Small intestine (tissue), 7 donors: ENCODE measurements around the gene TNS2. TPM values are rescaled to one million over a fixed set of nuclear protein-coding genes. Genes with fewer than 3 reads are reported as not detected.
"Not testable (repeated sequence)": the region's sequence is repeated elsewhere in the genome, so short reads cannot be mapped to it uniquely, and the experiment has no call there.

Experiments
- DNase-seq, 2 donors: peaks; one replicate each; pipeline versions ENCODE4 v3.0.0 to v3.0.0-alpha.2; 2013
- FAIRE-seq: peaks from 2 replicates; lab custom pipeline; 2012; peaks lifted over from hg19 to GRCh38; lab: Jason Lieb, UNC
- H3K27ac ChIP-seq, 3 donors: one replicate each; pipeline ENCODE4 v1.5.1; 2013; ENCODE audit warnings: low read length in 2 of 3, mild to moderate bottlenecking in 2 of 3, control low read depth in 1 of 3, inconsistent platforms in 1 of 3, low read depth in 1 of 3, moderate library complexity in 1 of 3
- H3K27me3 ChIP-seq, 3 donors: one replicate each; pipeline ENCODE4 v1.6.1; 2013; ENCODE audit warnings: low read length in 3 of 3, inconsistent platforms in 1 of 3; ENCODE audit not compliant: control insufficient read depth in 3 of 3, insufficient read depth in 3 of 3
- H3K36me3 ChIP-seq, 3 donors: one replicate each; pipeline ENCODE4 v1.6.1; 2013; ENCODE audit warnings: low read length in 3 of 3, inconsistent platforms in 1 of 3, low read depth in 1 of 3, mild to moderate bottlenecking in 1 of 3, moderate library complexity in 1 of 3; ENCODE audit not compliant: control insufficient read depth in 3 of 3, insufficient read depth in 2 of 3
- H3K4me1 ChIP-seq, 3 donors: one replicate each; pipeline ENCODE4 v1.6.1; 2013; ENCODE audit warnings: low read length in 2 of 3, inconsistent platforms in 1 of 3, low read depth in 1 of 3, mild to moderate bottlenecking in 1 of 3, moderate library complexity in 1 of 3; ENCODE audit not compliant: control insufficient read depth in 3 of 3, insufficient read depth in 2 of 3
- H3K4me3 ChIP-seq, 3 donors: one replicate each; pipeline ENCODE4 v1.5.1; 2013; ENCODE audit warnings: low read length in 3 of 3, control low read depth in 1 of 3, inconsistent platforms in 1 of 3, low read depth in 1 of 3, mild to moderate bottlenecking in 1 of 3, moderate library complexity in 1 of 3
- H3K9me3 ChIP-seq, 2 donors: one replicate each; pipeline ENCODE4 v1.6.1; 2013; ENCODE audit warnings: low read depth in 1 of 2, low read length in 1 of 2; ENCODE audit not compliant: control insufficient read depth in 2 of 2, insufficient read depth in 1 of 2
- WGBS, 3 donors: extraction: QIAGEN DNeasy Blood & Tissue Kit; methylation state at CpG; one replicate each; pipeline ENCODE4 v1.1.7; 2013; 5-methylcytosine and 5-hydroxymethylcytosine counted together
- polyA plus RNA-seq, 4 donors: library from polyadenylated mRNA; stranded (reverse) in 3 of 4; unstranded in 1 of 4; fragments of 200-250 nt in 3 of 4; fragments of 120-200 nt in 1 of 4; gene quantifications; one replicate each; pipeline versions ENCODE4 v1.2.1 to v1.2.3, GENCODE V29; 2013
- donor health status: healthy with polysubstance abuse.
- donor health status: control.
- donor health status: control.
- donor health status: Bipolar disorder and iron deficiency.
- donor health status: healthy.

Gene TNS2
- polyA plus RNA-seq, 4 donors = 5.8 to 52.9 (median 25.0) TPM

- Histone ChIP-seq H3K36me3 (peaks cover 0 to 17% (median 0%) of the 10 kb centered on the region in 3 donors), H3K4me1 (peaks cover 8 to 33% (median 19%) of the 10 kb centered on the region in 3 donors)
- not testable (repeated sequence) for H3K27ac ChIP-seq, H3K9me3 ChIP-seq, FAIRE-seq, H3K27me3 ChIP-seq, DNase-seq, H3K4me3 ChIP-seq
- 44 to 75% (median 68%) methylated on average over 15 of the region's 15 CpGs for WGBS, 3 donors
Measured at GRCh38 chr12:53008760-53009159, 41.1 kb upstream of the TNS2 start.

DNA sequence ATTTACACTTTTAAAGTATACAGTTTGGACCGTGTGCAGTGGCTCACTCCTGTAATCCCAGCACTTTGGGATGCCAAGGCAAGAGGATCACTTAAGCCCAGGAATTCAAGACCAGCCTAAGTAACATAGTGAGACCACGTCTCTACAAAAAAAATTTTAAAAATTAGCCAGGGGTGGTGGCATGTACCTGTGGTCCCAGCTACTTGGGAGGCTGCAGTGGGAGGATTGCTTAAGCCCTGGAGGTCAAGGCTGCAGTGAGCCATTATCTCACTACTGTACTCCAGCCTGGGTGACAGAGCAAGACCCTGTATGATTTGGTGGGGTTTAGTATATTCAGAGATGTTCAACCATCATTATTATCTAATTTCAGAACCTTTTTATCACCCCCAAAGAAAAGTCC lies 38.9 kb upstream of the TNS2 start:
- FAIRE-seq = no peak
- 36 to 68% (median 43%) methylated on average over 2 of the region's 2 CpGs for WGBS, 3 donors

GRCh38 chr12:53011889-53012288 lies 38.0 kb upstream of the TNS2 start:
- peaks cover 0 to 25% (median 0%) of the 10 kb centered on the region in 3 donors for H3K36me3 ChIP-seq
- no peaks in the 10 kb centered on the region for H3K27me3 ChIP-seq
- FAIRE-seq (no peak), DNase-seq (peak; percentile 45 to 68)
- H3K27ac ChIP-seq = peak overlapping the region in 1 of 3 donors; percentile 23
- H3K9me3 ChIP-seq = no peaks in the 10 kb centered on the region
- H3K4me1 ChIP-seq = peaks cover 8 to 31% (median 19%) of the 10 kb centered on the region in 3 donors
- H3K4me3 ChIP-seq = peak overlapping the region in 1 of 3 donors; percentile 15
- WGBS, 3 donors = 28 to 65% (median 40%) methylated on average over 3 of the region's 3 CpGs

More for the DNA sequence above, 38.9 kb upstream of the TNS2 start:
- peaks cover 8 to 31% (median 19%) of the 10 kb centered on the region in 3 donors for H3K4me1 ChIP-seq
- H3K4me3 ChIP-seq = no peak overlapping the region
- no peak overlapping the region for H3K27ac ChIP-seq
- no peaks in the 10 kb centered on the region for H3K9me3 ChIP-seq
- no peak for DNase-seq
- H3K36me3 ChIP-seq = peaks cover 0 to 23% (median 0%) of the 10 kb centered on the region in 3 donors
- no peaks in the 10 kb centered on the region for H3K27me3 ChIP-seq

GRCh38 chr12:53012928-53013327 lies 36.9 kb upstream of the TNS2 start:
- H3K9me3 ChIP-seq = no peaks in the 10 kb centered on the region
- peaks cover 0 to 34% (median 7%) of the 10 kb centered on the region in 3 donors for H3K36me3 ChIP-seq
- no peaks in the 10 kb centered on the region for H3K27me3 ChIP-seq
- no peak overlapping the region for H3K27ac ChIP-seq
- H3K4me3 ChIP-seq = no peak overlapping the region
- FAIRE-seq (no peak), DNase-seq (no peak)
- H3K4me1 ChIP-seq = peaks cover 6 to 27% (median 14%) of the 10 kb centered on the region in 3 donors
- 80 to 84% (median 81%) methylated on average over 3 of the region's 3 CpGs for WGBS, 3 donors

- Histone ChIP-seq H3K27ac (no peak overlapping the region), H3K27me3 (no peaks in the 10 kb centered on the region), H3K4me3 (no peak overlapping the region), H3K9me3 (no peaks in the 10 kb centered on the region), H3K36me3 (peaks cover 10 to 38% (median 15%) of the 10 kb centered on the region in 3 donors), H3K4me1 (peaks cover 3 to 14% (median 7%) of the 10 kb centered on the region in 3 donors)
- 74 to 84% (median 75%) methylated on average over 2 of the region's 2 CpGs for WGBS, 3 donors
- DNase-seq (no peak), FAIRE-seq (no peak)
Measured at GRCh38 chr12:53014709-53015108, 35.2 kb upstream of the TNS2 start.

- peaks cover 20 to 57% (median 27%) of the 10 kb centered on the region in 3 donors for H3K36me3 ChIP-seq
- no peak for DNase-seq
Measured at GRCh38 chr12:53025250-53025649, 24.6 kb upstream of the TNS2 start.

DNA sequence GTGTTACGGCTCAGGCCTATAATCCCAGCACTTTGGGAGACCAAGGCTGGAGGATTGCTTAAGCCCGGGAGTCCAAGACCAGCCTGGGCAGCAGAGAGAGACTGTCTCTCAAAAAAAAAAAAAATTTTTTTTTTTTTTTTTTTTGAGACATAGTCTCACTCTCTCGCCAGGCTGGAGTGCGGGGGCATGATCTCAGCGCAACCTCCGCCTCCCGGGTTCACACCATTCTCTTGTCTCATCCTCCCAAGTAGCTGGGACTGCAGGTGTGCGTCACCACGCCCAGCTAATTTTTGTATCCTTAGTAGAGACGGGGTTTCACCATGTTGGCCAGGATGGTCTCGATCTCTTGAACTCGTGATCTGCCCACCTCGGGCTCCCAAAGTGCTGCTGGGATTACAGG lies 22.9 kb upstream of the TNS2 start:
- H3K27me3 ChIP-seq, FAIRE-seq, DNase-seq, H3K4me3 ChIP-seq, H3K9me3 ChIP-seq, H3K4me1 ChIP-seq, H3K27ac ChIP-seq: not testable (repeated sequence)
- peaks cover 20 to 68% (median 26%) of the 10 kb centered on the region in 3 donors for H3K36me3 ChIP-seq
- 89 to 92% (median 90%) methylated on average over 12 to 13 of the region's 13 CpGs for WGBS, 3 donors

More at GRCh38 chr12:53025250-53025649, 24.6 kb upstream of the TNS2 start:
- H3K4me3 ChIP-seq = no peak overlapping the region
- no peak for FAIRE-seq
- H3K27me3 ChIP-seq = no peaks in the 10 kb centered on the region
- H3K27ac ChIP-seq = no peak overlapping the region
- H3K4me1 ChIP-seq = no peaks in the 10 kb centered on the region
- 80 to 83% (median 81%) methylated on average over 3 of the region's 3 CpGs for WGBS, 3 donors
- H3K9me3 ChIP-seq = no peaks in the 10 kb centered on the region

GRCh38 chr12:53031616-53032015 lies 18.2 kb upstream of the TNS2 start:
- DNase-seq (peak in 1 of 2 donors; percentile 37), FAIRE-seq (no peak)
- 83 to 86% (median 84%) methylated on average over 3 of the region's 3 CpGs for WGBS, 3 donors
- Histone ChIP-seq H3K36me3 (peaks cover 22 to 83% (median 29%) of the 10 kb centered on the region in 3 donors), H3K4me1 (no peaks in the 10 kb centered on the region), H3K27ac (no peak overlapping the region), H3K4me3 (no peak overlapping the region), H3K9me3 (no peaks in the 10 kb centered on the region), H3K27me3 (no peaks in the 10 kb centered on the region)

DNA sequence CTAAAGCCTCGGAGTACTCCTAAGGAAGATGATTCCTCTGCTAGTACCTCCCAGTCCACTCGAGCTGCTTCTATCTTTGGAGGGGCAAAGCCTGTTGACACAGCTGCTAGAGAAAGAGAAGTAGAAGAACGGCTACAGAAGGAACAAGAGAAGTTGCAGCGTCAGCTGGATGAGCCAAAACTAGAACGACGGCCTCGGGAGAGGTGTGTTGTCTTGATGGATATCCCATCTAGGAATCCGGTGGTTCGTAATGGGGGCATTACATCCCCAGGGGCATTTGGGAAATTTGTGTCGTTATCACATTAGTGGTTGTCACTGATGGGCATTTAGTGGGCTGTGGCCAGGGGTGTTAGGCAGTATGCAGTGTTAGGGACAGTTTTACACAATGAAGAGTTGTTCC lies 16.0 kb upstream of the TNS2 start:
- FAIRE-seq, H3K4me3 ChIP-seq, DNase-seq, H3K9me3 ChIP-seq, H3K27me3 ChIP-seq, H3K27ac ChIP-seq, H3K4me1 ChIP-seq: not testable (repeated sequence)
- WGBS, 3 donors = 77 to 82% (median 82%) methylated on average over 10 of the region's 10 CpGs
- H3K36me3 ChIP-seq = peaks cover 25 to 75% (median 40%) of the 10 kb centered on the region in 3 donors
